ENCODE results near the gene CCDC70.
"Not testable (repeated sequence)": the region's sequence is repeated elsewhere in the genome, so short reads cannot be mapped to it uniquely, and the experiment has no call there.

The CCDC70 gene

DNA sequence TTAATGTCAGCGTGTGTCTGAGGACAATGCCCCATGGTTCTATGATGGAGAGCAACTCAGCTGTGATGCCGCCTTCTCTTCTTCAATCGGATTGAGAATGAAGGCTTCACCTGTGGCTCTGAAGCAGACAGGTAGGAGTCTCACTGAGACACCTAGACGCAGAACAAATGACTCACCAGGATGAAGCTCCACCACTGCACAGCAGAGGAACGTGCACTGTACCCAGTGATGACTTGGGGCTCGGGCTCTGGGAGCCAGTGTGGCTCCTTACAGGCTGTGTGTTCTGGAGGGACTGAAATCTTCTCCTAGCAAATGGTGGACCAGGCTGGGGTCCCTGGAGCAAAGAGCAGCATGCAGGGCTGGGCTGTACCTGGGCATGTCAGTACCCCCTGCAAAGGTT is 44.0 kb downstream of the CCDC70 start:
- DNase-seq (ENCODE audit: low read depth in 2 of 2, low spot score in 1 of 2), result no peak

DNA sequence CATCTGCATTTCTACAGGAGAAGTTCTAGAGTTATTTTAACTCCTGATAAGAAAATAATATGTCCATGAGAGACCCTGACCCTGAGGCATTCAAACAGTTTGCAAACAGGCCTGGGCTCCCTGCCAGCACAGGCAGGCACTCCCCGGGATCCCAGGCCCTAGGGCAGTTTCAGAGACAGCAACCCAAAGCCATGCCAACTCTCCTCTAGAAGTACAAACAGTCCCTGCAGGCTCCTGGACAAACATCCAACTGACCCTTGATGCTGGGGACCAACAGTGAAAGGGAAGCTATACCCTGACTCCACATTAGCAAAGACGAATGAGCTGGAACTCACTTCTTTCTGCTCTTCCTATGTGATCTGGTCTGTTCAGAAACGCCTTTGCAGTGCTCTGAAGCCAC is 44.8 kb downstream of the CCDC70 start:
- no peak for DNase-seq (ENCODE audit: low read depth in 2 of 2, low spot score in 1 of 2)

DNA sequence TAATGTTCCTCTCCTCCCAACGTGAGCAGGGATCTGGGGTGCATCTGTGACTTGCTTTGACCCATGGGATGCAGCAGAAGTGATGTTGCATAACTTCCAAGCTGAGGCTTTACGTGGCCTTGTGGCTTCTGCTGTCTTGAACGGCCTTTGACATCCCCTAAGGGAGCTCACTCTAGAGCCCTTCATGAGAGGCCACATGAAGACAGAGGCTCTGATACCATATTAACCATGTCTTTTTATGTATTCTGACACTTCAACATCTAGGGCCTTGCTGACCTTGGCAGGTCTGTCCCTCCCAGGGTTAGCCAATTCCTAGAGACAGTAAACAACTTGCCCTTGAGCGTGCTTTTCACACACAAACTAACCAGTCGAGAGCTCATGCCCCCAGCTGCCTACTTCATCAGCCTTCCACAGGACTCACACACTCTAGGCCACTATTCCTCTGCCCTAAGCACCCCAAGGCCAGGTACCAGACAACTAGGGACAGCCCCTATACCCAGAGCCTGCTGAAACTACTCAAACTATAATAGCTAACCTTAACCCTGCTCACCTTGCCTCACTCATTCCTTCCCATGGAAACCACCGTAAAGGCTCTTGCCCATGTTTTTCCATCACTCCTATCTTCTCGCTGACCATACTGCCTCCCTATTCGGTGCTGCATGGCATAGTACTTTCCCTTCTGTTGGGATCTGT is 45.4 kb downstream of the CCDC70 start:
- DNase-seq (ENCODE audit: low read depth in 2 of 2, low spot score in 1 of 2), result no peak

DNA sequence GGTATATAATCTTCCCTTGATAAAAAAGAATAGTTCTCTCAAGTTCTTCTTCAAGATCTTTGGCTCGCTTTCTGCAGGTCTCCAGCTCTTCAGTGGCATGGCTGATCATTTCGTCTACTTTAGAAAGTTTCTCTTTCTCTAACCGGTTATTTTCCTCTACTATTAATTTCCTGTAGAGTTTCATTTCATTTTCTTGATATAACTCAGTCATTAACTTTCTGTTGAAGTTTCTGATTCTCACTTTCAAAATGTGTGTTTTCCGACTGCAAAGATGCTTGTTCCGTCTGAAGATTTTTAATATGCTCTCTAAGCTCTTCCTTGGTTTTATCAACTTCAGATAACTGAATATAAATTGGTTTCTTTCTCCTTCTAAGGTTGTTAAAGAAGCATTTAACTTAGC is 47.5 kb downstream of the CCDC70 start:
- not testable (repeated sequence) for DNase-seq (ENCODE audit: low read depth in 2 of 2, low spot score in 1 of 2)

DNA sequence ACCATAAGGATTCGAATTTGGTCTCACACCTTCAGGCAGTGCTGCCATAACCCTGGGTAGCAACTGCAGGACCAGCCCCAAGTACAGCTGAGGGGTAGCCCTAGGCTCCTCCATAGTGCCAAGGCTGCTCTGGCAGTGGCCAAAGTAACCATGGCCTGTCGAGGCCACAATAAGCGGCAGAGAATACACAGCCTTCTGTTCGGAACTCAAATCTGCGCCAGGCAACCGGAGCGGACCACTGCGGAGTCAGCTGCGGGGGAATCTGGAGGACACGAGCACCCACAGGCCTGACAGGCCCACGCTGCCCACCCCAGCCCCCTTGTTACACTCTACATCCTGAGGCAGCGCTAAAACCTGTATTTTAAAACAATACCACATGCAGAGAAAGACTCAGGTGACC is 48.7 kb downstream of the CCDC70 start:
- DNase-seq (ENCODE audit: low read depth in 2 of 2, low spot score in 1 of 2), result no peak

DNA sequence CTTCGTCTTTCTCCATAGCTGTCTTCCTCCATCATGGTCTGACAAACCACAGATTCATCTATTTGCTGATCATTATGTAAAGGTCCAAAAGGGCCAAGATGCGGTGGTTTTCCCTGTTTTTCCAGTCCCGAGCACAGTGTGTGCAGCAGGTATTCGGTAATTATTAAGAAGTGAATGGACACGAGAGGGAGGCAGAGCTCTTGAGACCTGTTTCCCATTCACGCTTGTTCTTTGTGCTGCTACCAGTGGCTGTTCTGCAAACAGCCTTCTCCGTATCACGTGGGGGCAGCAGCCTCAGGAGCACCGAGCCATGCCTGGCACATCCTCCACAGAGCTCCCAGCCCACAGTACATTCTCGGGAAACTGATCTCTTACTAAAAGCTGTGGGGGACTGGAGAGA is 50.3 kb downstream of the CCDC70 start:
- no peak for DNase-seq (ENCODE audit: low read depth in 2 of 2, low spot score in 1 of 2)

DNA sequence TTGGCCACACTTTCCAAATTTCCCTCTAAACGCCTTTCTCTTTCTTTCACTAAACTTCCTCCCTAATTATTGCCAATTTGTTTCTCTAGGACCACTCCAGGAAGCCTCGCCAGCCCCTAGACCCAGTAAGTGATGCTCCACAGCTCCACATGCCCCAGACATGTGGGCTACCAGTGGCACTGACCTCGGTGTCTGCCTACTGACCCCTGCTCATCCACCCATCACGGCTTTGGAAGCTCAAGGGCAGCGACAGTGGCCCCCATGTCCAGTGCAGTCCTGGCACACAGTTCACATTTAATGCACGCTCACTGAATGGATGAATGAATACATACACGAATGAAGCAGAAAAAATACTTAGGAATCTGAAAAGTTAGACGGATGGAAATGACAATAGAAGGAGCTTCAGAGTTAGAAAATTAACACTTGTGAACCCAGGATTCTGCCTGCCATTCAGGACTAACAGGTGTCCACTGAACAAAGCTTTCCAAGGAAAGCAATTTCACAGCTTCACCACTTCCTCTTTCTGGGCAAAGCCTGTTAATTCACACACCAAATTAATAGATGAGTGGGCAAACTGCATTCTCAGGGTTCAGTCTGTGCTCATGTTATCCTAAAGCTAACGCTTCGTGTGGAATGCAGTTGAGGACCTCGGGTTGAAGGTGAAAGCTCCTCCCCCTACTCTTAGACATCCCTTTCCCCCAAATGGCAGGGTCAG is 50.9 kb downstream of the CCDC70 start:
- no peak for DNase-seq (ENCODE audit: low read depth in 2 of 2, low spot score in 1 of 2)

DNA sequence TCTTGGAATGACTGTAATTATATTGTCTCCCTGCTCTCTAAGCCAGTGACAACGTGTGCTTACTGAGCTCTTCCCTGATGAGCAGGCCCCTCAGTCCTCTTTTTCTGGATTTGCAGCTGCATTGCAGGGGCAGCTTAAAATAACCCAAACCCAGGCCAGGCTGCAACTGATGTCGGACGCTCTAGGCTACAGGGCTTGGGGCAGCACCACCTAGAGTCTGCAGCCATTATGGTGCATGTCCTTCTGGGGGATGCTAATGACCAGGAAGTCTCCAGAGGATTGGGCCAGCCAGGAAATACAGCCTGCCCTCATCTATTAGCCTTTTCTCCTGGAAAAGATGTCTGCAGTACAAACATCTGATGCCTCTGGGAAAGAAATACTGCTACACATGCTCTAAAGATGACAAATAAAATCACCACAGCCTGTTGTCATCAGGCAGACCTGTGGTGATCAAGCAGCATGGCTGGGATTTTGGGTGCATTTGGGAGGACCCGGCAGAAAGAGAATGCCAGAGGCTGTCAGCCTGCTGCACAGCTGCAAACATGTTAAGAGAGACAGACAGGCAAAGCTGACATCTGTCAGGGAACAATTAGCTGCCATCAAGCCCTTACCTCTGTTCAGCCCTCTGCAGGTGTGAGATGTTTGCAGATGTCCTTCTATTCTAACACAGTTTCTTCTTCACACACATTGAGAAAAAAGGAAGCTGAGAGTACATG is 51.8 kb downstream of the CCDC70 start:
- no peak for DNase-seq (ENCODE audit: low read depth in 2 of 2, low spot score in 1 of 2)

DNA sequence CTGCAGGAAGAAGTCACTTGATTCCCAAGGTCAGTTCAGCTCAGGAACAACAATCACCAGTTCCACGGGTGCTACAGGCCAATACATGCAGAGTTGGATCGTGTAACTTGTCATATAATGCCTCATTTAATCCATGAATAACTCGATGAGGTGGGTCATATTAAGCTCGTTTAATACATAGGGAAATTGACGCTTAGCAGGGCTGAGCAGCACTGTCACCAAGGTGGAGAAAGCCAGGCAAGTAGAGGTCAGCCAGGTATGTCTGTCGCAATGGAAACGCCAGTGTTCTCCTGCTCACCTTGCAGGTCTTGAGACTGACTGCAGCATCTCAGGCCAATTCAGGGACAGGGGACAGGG is 52.3 kb downstream of the CCDC70 start:
- DNase-seq (ENCODE audit: low read depth in 2 of 2, low spot score in 1 of 2), result no peak

Measured in stimulated activated CD8-positive, alpha-beta memory T cell treated with anti-CD3 and anti-CD28 coated beads, Interleukin-4, amount 100 ng/mL, for 1 hour (primary cell).